Midbrain (tissue), 1 donor: ENCODE results near the gene LHX1.

Source experiments
- DNase-seq: peaks from one replicate; lab custom pipeline; 2025; lab: John Stamatoyannopoulos, UW

LHX1 gene

GRCh38 chr17:36937001-36937958 is at the start of gene LHX1:
LHX1 (plus strand) TSS chr17:36937475; CDS start chr17:36938198, 723 bp downstream.
- no peak for DNase-seq

GRCh38 chr17:36888236-36888951 is 48.9 kb upstream of the LHX1 start:
- DNase-seq, result no peak

GRCh38 chr17:36889770-36890349 is 47.4 kb upstream of the LHX1 start:
- no peak for DNase-seq

GRCh38 chr17:36890398-36891168 is 46.7 kb upstream of the LHX1 start:
- DNase-seq, result no peak

- no peak for DNase-seq
Observed at GRCh38 chr17:36892112-36892838, 45.0 kb upstream of the LHX1 start.

DNA sequence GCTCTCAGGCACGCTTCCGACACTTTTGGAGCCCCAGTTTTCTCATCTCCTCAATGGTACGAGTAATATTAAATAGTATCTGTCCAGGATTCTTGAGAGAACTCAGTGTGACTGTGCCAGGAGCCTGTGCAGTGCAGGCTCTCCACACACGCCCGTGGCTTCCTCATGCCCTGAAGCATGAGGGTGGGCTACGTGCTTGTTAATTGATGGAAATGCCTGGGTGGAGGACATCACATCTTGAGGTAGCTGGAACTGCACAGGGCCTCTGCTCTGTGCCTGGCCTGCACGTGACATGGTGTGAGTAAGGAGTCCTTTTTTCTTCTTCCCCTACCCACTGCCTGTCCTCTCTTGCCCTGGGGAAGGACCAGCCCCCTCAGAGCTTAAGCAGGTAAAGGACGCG is 43.1 kb upstream of the LHX1 start:
- DNase-seq, result no peak

- DNase-seq, result no peak
Observed at GRCh38 chr17:36894925-36895324, 42.4 kb upstream of the LHX1 start.

DNA sequence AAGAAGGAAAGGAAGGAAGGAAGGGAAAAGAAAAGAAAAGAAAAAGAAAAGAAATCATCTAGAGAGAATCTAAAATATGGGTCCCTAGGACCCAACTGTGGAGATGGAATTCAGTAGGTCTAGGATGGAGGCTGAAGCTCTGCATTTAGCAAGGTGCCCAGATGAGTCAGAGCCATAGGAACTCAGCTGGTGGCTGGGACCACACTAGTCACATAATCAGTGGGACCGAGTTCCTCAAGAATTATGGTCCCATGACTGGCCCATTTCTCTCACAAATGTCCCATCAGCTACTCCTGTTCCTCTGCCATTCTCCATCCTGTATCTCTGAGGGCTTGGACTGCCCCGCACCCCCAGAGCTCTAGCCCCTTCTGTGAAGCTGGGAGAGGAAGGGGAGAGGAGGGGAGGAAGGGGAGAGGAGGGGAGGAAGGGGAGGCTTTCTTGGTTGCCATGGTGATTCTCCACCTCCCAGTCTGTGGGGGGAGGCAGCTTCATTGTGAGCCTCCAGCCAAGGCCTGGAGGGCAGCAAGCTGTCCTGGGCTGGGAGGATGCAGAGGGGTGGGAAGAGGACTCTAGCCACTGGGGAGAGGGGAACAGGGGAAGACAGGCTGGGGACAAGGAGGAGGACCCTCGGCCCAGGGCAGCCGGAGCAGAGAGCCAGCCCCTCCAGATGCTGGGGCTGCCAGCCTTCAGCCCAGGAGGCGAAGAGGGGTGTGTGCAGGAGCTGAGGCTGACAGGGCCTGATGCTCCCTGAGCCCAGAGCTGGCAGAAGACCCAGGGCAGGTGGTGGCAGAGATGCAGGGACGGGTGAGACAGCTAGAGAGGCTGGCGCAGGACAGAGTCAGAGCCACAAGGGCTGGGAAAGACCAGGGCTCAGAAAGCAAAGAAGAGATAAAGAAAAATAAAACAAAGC is 37.8 kb upstream of the LHX1 start:
- no peak for DNase-seq

DNA sequence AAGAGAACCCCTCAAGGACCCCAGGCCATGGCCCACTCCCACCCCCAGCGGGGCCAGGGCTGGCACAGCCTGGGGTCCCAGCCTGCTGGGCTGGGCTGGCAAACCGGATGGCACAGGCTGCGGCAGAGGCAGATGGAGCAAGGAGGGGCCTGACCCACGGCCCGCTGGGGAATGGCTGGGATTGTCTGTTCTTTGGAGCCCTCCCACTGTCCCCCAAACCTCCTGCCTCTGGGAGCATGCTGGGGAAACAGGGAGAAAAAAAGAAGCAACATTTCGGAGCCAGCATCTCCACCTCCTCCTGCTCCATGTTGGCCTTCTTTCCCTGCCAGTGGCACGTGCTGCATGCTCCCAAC is 37.1 kb upstream of the LHX1 start:
- no peak for DNase-seq

DNA sequence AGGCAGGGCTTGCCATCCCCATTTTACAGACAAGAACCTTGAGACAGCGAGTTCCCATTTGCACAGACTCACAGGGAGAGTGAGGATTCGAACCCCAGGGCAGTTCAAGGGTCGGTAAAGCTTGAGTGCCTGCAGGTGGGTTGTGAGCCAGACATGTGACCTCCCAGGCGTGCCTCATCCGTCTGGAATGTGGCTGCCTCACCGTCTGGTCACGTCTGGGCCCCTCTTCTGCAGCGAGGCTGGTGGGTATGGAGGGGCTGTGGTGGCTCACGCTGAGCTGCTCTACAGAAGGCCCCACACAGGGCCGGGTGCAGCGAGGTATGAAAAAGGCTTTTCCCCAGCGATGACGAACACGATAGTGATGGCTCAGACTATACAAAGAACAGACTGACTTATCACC is 35.8 kb upstream of the LHX1 start:
- no peak for DNase-seq

GRCh38 chr17:36907407-36907806 is 29.9 kb upstream of the LHX1 start:
- no peak for DNase-seq

DNA sequence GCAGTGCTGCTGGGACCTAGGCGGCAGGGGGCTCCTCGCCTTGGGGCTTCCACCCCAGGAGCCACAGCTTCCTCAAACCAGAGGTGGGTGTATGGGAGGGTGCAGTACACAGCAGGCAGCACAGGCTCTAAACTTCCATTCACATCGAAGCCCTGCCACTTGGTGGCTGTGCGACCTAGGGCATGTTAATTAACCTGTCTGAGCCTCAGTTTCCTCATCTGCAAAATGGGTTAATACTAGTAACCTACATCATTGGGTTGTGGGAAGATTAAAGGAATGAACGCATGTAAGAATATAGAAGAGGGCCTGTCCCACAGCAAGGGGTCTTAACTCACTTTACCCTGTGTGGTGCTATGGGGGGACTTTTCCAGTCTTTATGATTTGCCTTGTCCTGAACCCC is 26.8 kb upstream of the LHX1 start:
- DNase-seq, result no peak

- no peak for DNase-seq
Observed at GRCh38 chr17:36911001-36911400, 26.3 kb upstream of the LHX1 start.

- no peak for DNase-seq
Observed at GRCh38 chr17:36913132-36913531, 24.1 kb upstream of the LHX1 start.

- no peak for DNase-seq
Observed at GRCh38 chr17:36918211-36918691, 19.0 kb upstream of the LHX1 start.

DNA sequence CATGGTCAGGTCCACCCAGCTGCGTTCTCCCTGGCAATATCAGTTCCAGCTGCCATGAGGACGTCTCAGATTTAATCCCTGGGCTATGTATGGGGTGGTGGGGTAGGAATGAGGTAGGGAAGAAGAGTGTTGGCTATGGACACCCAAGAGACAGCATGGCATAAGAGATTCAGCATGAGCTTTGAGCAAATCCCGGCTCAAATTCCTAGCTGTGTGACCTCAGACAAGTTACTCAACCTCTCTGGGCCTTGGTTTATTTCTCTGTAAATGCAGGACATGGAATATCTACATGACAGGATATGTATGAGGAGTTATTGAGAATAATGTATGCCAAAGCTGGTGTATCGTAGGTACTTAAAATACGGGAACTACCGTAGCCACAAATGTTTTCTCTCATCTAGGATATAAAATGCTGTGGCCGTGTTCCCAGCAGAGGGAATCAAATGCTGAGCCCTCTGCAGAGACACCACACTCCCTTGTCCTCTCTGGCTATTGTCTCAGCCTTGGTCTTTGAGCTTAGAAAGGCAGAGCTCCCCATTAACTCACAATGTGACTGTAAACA is 17.8 kb upstream of the LHX1 start:
- DNase-seq, result no peak

GRCh38 chr17:36920032-36921005 is 17.0 kb upstream of the LHX1 start:
- no peak for DNase-seq

DNA sequence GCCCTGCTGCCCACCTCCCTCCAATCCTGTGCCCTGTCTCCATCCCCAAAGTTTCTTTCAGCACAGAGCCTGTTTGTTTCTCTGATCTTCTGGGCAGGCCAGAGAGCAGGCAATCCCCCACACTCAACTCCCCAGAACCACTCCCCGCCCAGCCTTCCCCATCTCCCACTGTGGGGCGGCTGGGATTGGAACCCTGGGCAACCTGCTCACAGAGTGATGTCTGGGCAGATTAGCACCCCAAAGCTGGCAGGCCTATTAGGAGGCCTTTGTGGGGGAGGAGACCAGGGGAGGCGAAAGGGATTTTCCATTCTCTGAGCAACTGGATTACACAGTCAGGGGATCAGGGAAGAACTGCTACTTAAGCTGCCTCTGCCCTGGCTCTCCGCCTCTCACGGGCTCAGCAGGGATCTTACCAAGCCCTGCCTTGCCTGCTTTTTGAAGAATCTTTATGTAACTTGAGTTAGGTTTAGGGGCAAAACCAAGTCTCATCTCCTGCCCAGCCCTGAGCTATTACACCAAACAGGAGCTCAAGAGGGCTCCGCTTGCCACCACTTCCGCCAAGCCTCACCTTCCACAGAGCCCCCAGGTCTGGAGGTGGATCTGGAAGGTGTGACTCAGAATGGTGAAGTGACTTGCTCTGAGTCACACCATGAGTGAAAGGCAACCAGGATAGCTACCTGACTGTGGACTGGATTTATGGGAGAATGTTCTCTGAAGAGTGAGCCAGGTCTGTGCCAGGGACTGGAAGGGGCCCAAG is 16.0 kb upstream of the LHX1 start:
- no peak for DNase-seq
